GM23338 (cell line): ENCODE data around the gene MBNL1. TPM values are rescaled to one million over a fixed set of nuclear protein-coding genes. Genes with fewer than 3 reads are reported as not detected.
A peak's percentile ranks its signal among the peaks of the same experiment; 100 is the strongest.

Experiments used
- ATAC-seq: fragments of 200-7000 bp; cut with Tn5 transposase; 3 replicates; pipeline ENCODE4 v1.9.1; 2020
- DNase-seq: peaks from one replicate; pipeline ENCODE4 v3.0.0-alpha.2; 2015; ENCODE audit warnings: low spot score
- H2AFZ ChIP-seq: fragments of 200-600 bp; sonication (generic); 2 replicates; pipeline ENCODE4 v1.8.0; 2016; ENCODE audit warnings: antibody characterized with exemption, mild to moderate bottlenecking, moderate library complexity
- H3F3A ChIP-seq: fragments of 200-600 bp; sonication (generic); replicated peaks from 2 replicates; pipeline ENCODE4 v1.8.0; 2017; ENCODE audit warnings: antibody characterized with exemption, mixed run types, low read depth
- H3K27ac ChIP-seq: fragments of 200-600 bp; sonication (generic); 2 replicates; pipeline ENCODE4 v1.6.1; 2016; ENCODE audit warnings: low read depth
- H3K27me3 ChIP-seq: fragments of 200-600 bp; sonication (generic); 2 replicates; pipeline ENCODE4 v1.8.0; 2016; ENCODE audit warnings: mild to moderate bottlenecking, mixed run types, moderate library complexity; ENCODE audit not compliant: insufficient read depth
- H3K36me3 ChIP-seq: fragments of 200-600 bp; sonication (generic); 2 replicates; pipeline ENCODE4 v1.8.0; 2016; ENCODE audit warnings: mild to moderate bottlenecking; ENCODE audit not compliant: insufficient read depth
- H3K4me1 ChIP-seq: fragments of 200-600 bp; sonication (generic); 2 replicates; pipeline ENCODE4 v1.8.0; 2016; ENCODE audit warnings: mild to moderate bottlenecking, moderate library complexity; ENCODE audit not compliant: insufficient read depth
- H3K4me2 ChIP-seq: fragments of 200-600 bp; sonication (generic); 2 replicates; pipeline ENCODE4 v1.7.1; 2017; ENCODE audit warnings: mixed run types
- H3K4me3 ChIP-seq: fragments of 200-600 bp; sonication (generic); 2 replicates; pipeline ENCODE4 v1.6.1; 2016; ENCODE audit warnings: mixed run types
- H3K79me2 ChIP-seq: fragments of 200-600 bp; sonication (generic); replicated peaks from 2 replicates; pipeline ENCODE4 v1.8.0; 2017; ENCODE audit warnings: mild to moderate bottlenecking; ENCODE audit not compliant: insufficient read depth
- H3K9me2 ChIP-seq: fragments of 200-600 bp; sonication (generic); 2 replicates; pipeline ENCODE4 v1.8.0; 2017; ENCODE audit not compliant: insufficient read depth
- H4K20me1 ChIP-seq: fragments of 200-600 bp; sonication (generic); replicated peaks from 2 replicates; pipeline ENCODE4 v1.8.0; 2017; ENCODE audit warnings: mild to moderate bottlenecking; ENCODE audit not compliant: insufficient read depth
- H3K27ac Mint-ChIP-seq: 2 replicates; pipeline ENCODE4 v1.8.0; 2020; ENCODE audit warnings: inconsistent platforms, mild to moderate bottlenecking, moderate library complexity, mixed read lengths
- H3K27me3 Mint-ChIP-seq: 3 replicates; pipeline ENCODE4 v1.8.0; 2022; ENCODE audit warnings: low read depth, mild to moderate bottlenecking, moderate library complexity, mixed read lengths, inconsistent platforms; ENCODE audit not compliant: insufficient read depth, poor library complexity
- H3K36me3 Mint-ChIP-seq: 3 replicates; pipeline ENCODE4 v1.8.0; 2021; ENCODE audit warnings: low read depth, mild to moderate bottlenecking, inconsistent platforms, moderate library complexity, mixed read lengths
- H3K4me1 Mint-ChIP-seq: 3 replicates; pipeline ENCODE4 v1.8.0; 2020; ENCODE audit warnings: mild to moderate bottlenecking, inconsistent platforms, mixed read lengths
- H3K4me3 Mint-ChIP-seq: 3 replicates; pipeline ENCODE4 v1.8.0; 2021; ENCODE audit warnings: moderate library complexity, mild to moderate bottlenecking, inconsistent platforms, mixed read lengths
- H3K9me3 Mint-ChIP-seq: 3 replicates; pipeline ENCODE4 v1.8.0; 2020; ENCODE audit warnings: moderate library complexity, mild to moderate bottlenecking, inconsistent platforms, mixed read lengths
- CREB1 ChIP-seq: fragments of 250-450 bp; sonication (Bioruptor Pico); IDR thresholded peaks from 2 replicates; pipeline ENCODE4 v1.5.0; 2020; ENCODE audit warnings: low read depth, mild to moderate bottlenecking, moderate library complexity
- EZH2phosphoT487 ChIP-seq: fragments of 200-600 bp; sonication (generic); IDR thresholded peaks from one replicate; pipeline ENCODE4 v1.8.1; 2018; ENCODE audit warnings: antibody characterized with exemption; ENCODE audit not compliant: unreplicated experiment
- NANOG ChIP-seq: IDR thresholded peaks from 2 replicates; pipeline ENCODE4 v1.6.1; 2016; ENCODE audit warnings: antibody characterized with exemption, borderline replicate concordance
- polyA plus RNA-seq: library from polyadenylated mRNA; unstranded; fragments of >200 nt; fragmentation: Nextera tagmentation; extraction: Ambion mirVana; gene quantifications from 2 replicates; pipeline ENCODE4 v1.2.1, GENCODE V29; 2016
- total RNA-seq: library from RNA; depleted of rRNA; stranded (reverse); fragments of >200 nt; shearing (Covaris generic); gene quantifications from 2 replicates; pipeline ENCODE4 v1.2.3, GENCODE V29; 2014
- TF ChIP-seq, protein P1 (sequence below): fragments of 250-450 bp; sonication (Bioruptor Pico); IDR thresholded peaks from 2 replicates; pipeline ENCODE4 v1.5.0; 2020; ENCODE audit warnings: mild to moderate bottlenecking, moderate library complexity
- TF ChIP-seq, protein P2 (sequence below): IDR thresholded peaks from one replicate; pipeline ENCODE4 v1.6.1; 2018; ENCODE audit warnings: antibody characterized with exemption; ENCODE audit not compliant: unreplicated experiment

MBNL1 gene
- total and polyA plus RNA-seq, 2 experiments from 2014 or later: 9.4 to 23.2 TPM

DNA sequence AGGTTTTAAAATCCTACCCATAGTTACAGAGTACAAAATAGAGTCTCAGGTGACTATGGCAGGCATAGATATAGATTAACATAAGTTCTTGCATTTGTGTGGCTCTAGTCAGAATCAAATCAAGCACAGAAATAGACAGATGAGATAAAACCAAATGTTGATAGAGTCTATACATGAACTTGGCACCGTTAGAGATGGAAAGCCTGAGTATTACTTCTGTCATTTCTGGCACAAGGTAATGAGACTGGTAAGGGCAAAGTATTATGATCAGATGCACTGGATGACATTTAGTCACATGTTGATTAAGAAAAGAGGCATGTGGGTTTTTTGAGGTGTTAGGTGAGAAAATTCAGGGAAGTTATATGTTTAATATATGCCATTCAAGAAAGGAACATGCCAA, 219.7 kb downstream of the MBNL1 start (continued):
- TF ChIP-seq, protein P1, sequence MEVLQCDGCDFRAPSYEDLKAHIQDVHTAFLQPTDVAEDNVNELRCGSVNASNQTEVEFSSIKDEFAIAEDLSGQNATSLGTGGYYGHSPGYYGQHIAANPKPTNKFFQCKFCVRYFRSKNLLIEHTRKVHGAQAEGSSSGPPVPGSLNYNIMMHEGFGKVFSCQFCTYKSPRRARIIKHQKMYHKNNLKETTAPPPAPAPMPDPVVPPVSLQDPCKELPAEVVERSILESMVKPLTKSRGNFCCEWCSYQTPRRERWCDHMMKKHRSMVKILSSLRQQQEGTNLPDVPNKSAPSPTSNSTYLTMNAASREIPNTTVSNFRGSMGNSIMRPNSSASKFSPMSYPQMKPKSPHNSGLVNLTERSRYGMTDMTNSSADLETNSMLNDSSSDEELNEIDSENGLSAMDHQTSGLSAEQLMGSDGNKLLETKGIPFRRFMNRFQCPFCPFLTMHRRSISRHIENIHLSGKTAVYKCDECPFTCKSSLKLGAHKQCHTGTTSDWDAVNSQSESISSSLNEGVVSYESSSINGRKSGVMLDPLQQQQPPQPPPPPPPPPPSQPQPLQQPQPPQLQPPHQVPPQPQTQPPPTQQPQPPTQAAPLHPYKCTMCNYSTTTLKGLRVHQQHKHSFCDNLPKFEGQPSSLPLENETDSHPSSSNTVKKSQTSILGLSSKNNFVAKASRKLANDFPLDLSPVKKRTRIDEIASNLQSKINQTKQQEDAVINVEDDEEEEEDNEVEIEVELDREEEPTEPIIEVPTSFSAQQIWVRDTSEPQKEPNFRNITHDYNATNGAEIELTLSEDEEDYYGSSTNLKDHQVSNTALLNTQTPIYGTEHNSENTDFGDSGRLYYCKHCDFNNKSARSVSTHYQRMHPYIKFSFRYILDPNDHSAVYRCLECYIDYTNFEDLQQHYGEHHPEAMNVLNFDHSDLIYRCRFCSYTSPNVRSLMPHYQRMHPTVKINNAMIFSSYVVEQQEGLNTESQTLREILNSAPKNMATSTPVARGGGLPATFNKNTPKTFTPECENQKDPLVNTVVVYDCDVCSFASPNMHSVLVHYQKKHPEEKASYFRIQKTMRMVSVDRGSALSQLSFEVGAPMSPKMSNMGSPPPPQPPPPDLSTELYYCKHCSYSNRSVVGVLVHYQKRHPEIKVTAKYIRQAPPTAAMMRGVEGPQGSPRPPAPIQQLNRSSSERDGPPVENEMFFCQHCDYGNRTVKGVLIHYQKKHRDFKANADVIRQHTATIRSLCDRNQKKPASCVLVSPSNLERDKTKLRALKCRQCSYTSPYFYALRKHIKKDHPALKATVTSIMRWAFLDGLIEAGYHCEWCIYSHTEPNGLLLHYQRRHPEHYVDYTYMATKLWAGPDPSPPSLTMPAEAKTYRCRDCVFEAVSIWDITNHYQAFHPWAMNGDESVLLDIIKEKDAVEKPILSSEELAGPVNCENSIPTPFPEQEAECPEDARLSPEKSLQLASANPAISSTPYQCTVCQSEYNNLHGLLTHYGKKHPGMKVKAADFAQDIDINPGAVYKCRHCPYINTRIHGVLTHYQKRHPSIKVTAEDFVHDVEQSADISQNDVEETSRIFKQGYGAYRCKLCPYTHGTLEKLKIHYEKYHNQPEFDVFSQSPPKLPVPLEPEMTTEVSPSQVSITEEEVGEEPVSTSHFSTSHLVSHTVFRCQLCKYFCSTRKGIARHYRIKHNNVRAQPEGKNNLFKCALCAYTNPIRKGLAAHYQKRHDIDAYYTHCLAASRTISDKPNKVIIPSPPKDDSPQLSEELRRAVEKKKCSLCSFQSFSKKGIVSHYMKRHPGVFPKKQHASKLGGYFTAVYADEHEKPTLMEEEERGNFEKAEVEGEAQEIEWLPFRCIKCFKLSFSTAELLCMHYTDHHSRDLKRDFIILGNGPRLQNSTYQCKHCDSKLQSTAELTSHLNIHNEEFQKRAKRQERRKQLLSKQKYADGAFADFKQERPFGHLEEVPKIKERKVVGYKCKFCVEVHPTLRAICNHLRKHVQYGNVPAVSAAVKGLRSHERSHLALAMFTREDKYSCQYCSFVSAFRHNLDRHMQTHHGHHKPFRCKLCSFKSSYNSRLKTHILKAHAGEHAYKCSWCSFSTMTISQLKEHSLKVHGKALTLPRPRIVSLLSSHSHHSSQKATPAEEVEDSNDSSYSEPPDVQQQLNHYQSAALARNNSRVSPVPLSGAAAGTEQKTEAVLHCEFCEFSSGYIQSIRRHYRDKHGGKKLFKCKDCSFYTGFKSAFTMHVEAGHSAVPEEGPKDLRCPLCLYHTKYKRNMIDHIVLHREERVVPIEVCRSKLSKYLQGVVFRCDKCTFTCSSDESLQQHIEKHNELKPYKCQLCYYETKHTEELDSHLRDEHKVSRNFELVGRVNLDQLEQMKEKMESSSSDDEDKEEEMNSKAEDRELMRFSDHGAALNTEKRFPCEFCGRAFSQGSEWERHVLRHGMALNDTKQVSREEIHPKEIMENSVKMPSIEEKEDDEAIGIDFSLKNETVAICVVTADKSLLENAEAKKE (CRISPR knock-in tag): no peak
- TF ChIP-seq NANOG: no peak
- no peak for TF ChIP-seq CREB1 (CRISPR knock-in tag)

DNA sequence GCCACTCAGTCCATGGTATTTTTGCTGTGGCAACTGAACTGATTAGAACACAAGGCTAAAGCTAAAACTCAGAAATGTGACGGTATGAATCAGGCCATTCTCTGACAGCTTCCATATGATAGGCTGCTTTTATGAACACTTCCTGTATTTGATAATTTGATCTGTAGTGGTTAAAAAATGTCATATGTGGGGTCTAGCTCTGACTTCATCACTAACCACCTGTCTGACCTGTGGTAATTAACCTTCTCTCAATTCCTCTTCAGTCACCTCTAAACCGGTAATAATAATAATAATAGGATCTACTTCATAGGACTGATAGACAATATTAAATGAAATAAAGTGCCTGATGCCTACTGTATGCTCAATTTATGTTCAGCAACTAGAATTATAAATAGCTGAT, 223.2 kb downstream of the MBNL1 start:
- Histone ChIP-seq H3K4me2 (no peak overlapping the region), H3K27ac (no peak overlapping the region), H4K20me1 (no peaks in the 10 kb centered on the region), H3K4me3 (no peak overlapping the region), H2AFZ (peak overlapping the region; percentile 66; the same call in 1 of the 2 replicates), H3K36me3 (no peaks in the 10 kb centered on the region), H3K9me2 (no peaks in the 10 kb centered on the region), H3K79me2 (no peaks in the 10 kb centered on the region), H3K4me1 (no peaks in the 10 kb centered on the region), H3F3A (no peaks in the 10 kb centered on the region), H3K27me3 (no peaks in the 10 kb centered on the region)
- ATAC-seq (no peak), DNase-seq (no peak)
- Mint-ChIP-seq H3K4me1 (peaks cover 12% of the 10 kb centered on the region; the same call in 2 of the 3 replicates), H3K4me3 (no peak overlapping the region), H3K27me3 (no peaks in the 10 kb centered on the region), H3K9me3 (no peaks in the 10 kb centered on the region; the same call in 2 of the 3 replicates), H3K27ac (no peak overlapping the region), H3K36me3 (peaks cover 3% of the 10 kb centered on the region; the same call in 1 of the 3 replicates)
- TF ChIP-seq CREB1 (CRISPR knock-in tag) (no peak), EZH2phosphoT487 (no peak)
- TF ChIP-seq, protein P1 (CRISPR knock-in tag): no peak
- TF ChIP-seq, protein P2, sequence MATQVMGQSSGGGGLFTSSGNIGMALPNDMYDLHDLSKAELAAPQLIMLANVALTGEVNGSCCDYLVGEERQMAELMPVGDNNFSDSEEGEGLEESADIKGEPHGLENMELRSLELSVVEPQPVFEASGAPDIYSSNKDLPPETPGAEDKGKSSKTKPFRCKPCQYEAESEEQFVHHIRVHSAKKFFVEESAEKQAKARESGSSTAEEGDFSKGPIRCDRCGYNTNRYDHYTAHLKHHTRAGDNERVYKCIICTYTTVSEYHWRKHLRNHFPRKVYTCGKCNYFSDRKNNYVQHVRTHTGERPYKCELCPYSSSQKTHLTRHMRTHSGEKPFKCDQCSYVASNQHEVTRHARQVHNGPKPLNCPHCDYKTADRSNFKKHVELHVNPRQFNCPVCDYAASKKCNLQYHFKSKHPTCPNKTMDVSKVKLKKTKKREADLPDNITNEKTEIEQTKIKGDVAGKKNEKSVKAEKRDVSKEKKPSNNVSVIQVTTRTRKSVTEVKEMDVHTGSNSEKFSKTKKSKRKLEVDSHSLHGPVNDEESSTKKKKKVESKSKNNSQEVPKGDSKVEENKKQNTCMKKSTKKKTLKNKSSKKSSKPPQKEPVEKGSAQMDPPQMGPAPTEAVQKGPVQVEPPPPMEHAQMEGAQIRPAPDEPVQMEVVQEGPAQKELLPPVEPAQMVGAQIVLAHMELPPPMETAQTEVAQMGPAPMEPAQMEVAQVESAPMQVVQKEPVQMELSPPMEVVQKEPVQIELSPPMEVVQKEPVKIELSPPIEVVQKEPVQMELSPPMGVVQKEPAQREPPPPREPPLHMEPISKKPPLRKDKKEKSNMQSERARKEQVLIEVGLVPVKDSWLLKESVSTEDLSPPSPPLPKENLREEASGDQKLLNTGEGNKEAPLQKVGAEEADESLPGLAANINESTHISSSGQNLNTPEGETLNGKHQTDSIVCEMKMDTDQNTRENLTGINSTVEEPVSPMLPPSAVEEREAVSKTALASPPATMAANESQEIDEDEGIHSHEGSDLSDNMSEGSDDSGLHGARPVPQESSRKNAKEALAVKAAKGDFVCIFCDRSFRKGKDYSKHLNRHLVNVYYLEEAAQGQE: no peak
